ENCODE measurements around the gene PCBP3. TPM values are rescaled to one million over a fixed set of nuclear protein-coding genes. Genes with fewer than 3 reads are reported as not detected.

PCBP3 gene
- total RNA-seq, 1 experiment from 2014 or later, result 10.9 TPM

GRCh38 chr21:45827881-45828579 is 184.5 kb downstream of the PCBP3 start:
- Histone ChIP-seq H2BK20ac (ENCODE audit: low read depth, low read length, poor library complexity, severe bottlenecking) (no peak overlapping the region), H4K91ac (ENCODE audit: insufficient read length, low read depth, low read length) (no peak overlapping the region), H3K79me2 (ENCODE audit: insufficient read depth, low read length) (no peaks in the 10 kb centered on the region), H3K23ac (ENCODE audit: insufficient read length, low read depth, low read length) (no peak overlapping the region), H4K20me1 (ENCODE audit: control insufficient read depth, insufficient read depth, insufficient read length) (no peaks in the 10 kb centered on the region), H2BK5ac (ENCODE audit: insufficient read length, low read length) (no peak overlapping the region), H4K8ac (replicated peaks; ENCODE audit: insufficient read length, low read depth, low read length) (no peak overlapping the region), H3K56ac (ENCODE audit: insufficient read length, low read depth, low read length) (no peak overlapping the region), H3K9me3 (ENCODE audit: control insufficient read depth, low read depth, low read length) (no peaks in the 10 kb centered on the region), H3K14ac (ENCODE audit: insufficient read depth, low read length) (no peak overlapping the region; the same call in 1 of the 2 replicates), H3K9ac (ENCODE audit: extremely low read depth, insufficient read length, low read length) (no peak overlapping the region), H3K23me2 (ENCODE audit: insufficient read length, low read depth, low read length, poor library complexity, severe bottlenecking) (no peaks in the 10 kb centered on the region), H2BK120ac (ENCODE audit: low read depth, low read length, poor library complexity, severe bottlenecking) (no peak overlapping the region), H3K27ac (ENCODE audit: insufficient read length, low read depth, low read length) (no peak overlapping the region), H3K27me3 (ENCODE audit: insufficient read depth, low read length) (no peaks in the 10 kb centered on the region), H2BK12ac (ENCODE audit: insufficient read length, low read depth, low read length) (no peak overlapping the region), H3K4ac (ENCODE audit: low read depth, low read length) (no peak overlapping the region), H4K5ac (ENCODE audit: insufficient read length, low read depth, low read length) (no peak overlapping the region), H2BK15ac (ENCODE audit: low read depth, low read length) (no peak overlapping the region), H3K4me1 (ENCODE audit: insufficient read depth, low read length) (0 out of 2 replicates have a peak, but pooled peaks cover 5% of the 10 kb centered on the region), H2AK5ac (ENCODE audit: insufficient read length, low read length) (no peak overlapping the region), H3K79me1 (ENCODE audit: insufficient read depth, low read depth, low read length, poor library complexity, severe bottlenecking) (no peaks in the 10 kb centered on the region), H2AFZ (ENCODE audit: low read length) (no peak overlapping the region), H3K18ac (ENCODE audit: insufficient read length, low read depth, low read length) (no peak overlapping the region), H3T11ph (ENCODE audit: low read length) (no peak overlapping the region), H3K4me2 (ENCODE audit: insufficient read depth, insufficient read length, low read length) (no peak overlapping the region)
- no peak overlapping the region for H3K27ac Mint-ChIP-seq
- H3K4me3 Mint-ChIP-seq, result no peak overlapping the region
- no CpG with 5 or more reads among the region's 11 CpGs for WGBS (ENCODE audit: extremely low coverage, insufficient read length, low lambda C conversion rate)
- no peak for DNase-seq
- H3K36me3 Mint-ChIP-seq (ENCODE audit: insufficient read depth in 1 of 3, low read depth in 3 of 3), result no peaks in the 10 kb centered on the region; a peak in 2 of 7 replicates
- no peak for TF ChIP-seq CTCF (conservative IDR thresholded peaks at IDR 0.05)
- peaks cover 13 to 19% of the 10 kb centered on the region in 2 experiments; a peak in 3 of 4 replicates for H3K4me1 Mint-ChIP-seq
- H3K9me3 Mint-ChIP-seq, result no peaks in the 10 kb centered on the region; a peak in 2 of 5 replicates
- no peaks in the 10 kb centered on the region; the same call in 1 of the 2 replicates for H3K27me3 Mint-ChIP-seq (ENCODE audit: low read depth)
